NB4 (cell line): ENCODE data around the gene SPHKAP.

Experiments
- DNase-seq: peaks from one replicate; pipeline ENCODE4 v3.0.0; 2010; ENCODE audit warnings: low read depth
- H3K4me3 ChIP-seq: one replicate; pipeline ENCODE4 v1.5.1; 2011; ENCODE audit warnings: mild to moderate bottlenecking, low read depth, low read length, moderate library complexity
- MYC ChIP-seq: IDR thresholded peaks from 2 replicates; pipeline ENCODE4 v1.6.1; 2011; ENCODE audit warnings: low read depth, low read length
- POLR2A ChIP-seq: IDR thresholded peaks from 2 replicates; pipeline ENCODE4 v1.6.1; 2011; ENCODE audit warnings: mild to moderate bottlenecking; ENCODE audit not compliant: insufficient read length; ENCODE audit errors: extremely low read depth
- TF ChIP-seq, protein P1 (sequence below): IDR thresholded peaks from 2 replicates; pipeline ENCODE4 v1.6.1; 2011; ENCODE audit warnings: low read depth, low read length
- TF ChIP-seq, protein P2 (sequence below): IDR thresholded peaks from one replicate; pipeline ENCODE4 v1.5.1; 2012; ENCODE audit warnings: low read depth, low read length

Gene SPHKAP

DNA sequence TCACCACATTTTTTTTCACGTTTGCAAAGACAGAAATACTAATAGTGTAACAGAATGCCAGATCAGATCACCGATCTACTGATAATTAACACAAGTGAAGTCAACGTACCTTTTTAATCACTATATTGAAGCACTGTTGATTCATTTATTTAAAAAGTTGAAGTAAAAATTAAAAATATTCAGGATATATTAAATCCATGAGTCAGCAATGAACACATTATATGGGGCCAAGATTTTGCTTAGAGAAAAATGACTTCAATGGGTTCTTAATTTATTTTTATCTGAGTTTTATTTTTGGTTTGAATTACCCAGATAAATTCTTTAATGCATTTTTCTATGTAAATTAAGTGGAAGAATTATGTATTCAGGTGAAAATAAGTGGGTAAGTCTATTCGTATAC lies 14.2 kb downstream of the SPHKAP start:
- TF ChIP-seq POLR2A, result no peak
- TF ChIP-seq, protein P1, sequence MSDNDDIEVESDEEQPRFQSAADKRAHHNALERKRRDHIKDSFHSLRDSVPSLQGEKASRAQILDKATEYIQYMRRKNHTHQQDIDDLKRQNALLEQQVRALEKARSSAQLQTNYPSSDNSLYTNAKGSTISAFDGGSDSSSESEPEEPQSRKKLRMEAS, result no peak
- TF ChIP-seq MYC, result no peak
- TF ChIP-seq, protein P2, sequence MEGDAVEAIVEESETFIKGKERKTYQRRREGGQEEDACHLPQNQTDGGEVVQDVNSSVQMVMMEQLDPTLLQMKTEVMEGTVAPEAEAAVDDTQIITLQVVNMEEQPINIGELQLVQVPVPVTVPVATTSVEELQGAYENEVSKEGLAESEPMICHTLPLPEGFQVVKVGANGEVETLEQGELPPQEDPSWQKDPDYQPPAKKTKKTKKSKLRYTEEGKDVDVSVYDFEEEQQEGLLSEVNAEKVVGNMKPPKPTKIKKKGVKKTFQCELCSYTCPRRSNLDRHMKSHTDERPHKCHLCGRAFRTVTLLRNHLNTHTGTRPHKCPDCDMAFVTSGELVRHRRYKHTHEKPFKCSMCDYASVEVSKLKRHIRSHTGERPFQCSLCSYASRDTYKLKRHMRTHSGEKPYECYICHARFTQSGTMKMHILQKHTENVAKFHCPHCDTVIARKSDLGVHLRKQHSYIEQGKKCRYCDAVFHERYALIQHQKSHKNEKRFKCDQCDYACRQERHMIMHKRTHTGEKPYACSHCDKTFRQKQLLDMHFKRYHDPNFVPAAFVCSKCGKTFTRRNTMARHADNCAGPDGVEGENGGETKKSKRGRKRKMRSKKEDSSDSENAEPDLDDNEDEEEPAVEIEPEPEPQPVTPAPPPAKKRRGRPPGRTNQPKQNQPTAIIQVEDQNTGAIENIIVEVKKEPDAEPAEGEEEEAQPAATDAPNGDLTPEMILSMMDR, result no peak
- H3K4me3 ChIP-seq, result no peak overlapping the region
- no peak for DNase-seq

DNA sequence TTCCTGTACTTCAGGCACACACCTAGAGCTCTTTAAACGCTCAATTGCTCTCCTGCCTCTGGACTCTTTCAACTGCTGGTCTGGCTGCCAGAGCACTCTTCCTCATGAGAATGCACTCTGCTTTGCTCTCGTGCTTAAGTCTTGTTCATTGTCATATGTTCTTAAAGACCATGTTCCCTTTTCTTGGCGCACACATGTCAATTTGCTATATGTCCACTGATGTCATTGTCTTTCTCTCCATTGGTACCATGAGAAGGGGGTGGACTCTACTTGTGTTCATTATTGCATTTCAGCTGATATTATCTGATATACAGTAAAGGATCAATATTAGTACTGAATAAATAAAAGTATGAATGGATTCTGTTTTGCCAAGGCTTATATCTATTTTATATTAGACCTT lies 16.8 kb downstream of the SPHKAP start:
- no peak for TF ChIP-seq POLR2A
- TF ChIP-seq, protein P1, result no peak
- TF ChIP-seq, protein P2, result no peak
- no peak for TF ChIP-seq MYC
- DNase-seq, result no peak
- H3K4me3 ChIP-seq, result no peak overlapping the region

DNA sequence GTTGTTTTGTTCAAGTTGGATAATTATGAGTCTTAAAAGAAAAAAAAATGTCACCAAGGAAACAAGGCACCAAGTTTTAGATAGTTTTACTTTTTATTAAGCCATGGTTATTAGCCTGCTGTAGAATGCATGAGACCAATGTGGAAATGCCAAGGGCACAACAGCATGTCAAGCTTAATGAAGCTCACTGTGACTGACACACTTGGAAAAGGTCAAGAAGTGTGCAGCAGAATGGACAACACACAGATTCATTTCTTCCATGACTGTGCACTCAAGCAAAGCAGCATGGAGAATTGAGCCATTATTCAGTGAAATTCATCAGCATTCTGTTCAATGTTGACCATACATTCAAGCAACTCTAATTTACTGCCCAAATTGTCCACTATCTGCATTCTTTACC lies 23.6 kb downstream of the SPHKAP start:
- no peak overlapping the region for H3K4me3 ChIP-seq
- DNase-seq, result no peak
- TF ChIP-seq, protein P1, result no peak
- TF ChIP-seq, protein P2, result no peak
- TF ChIP-seq MYC (no peak), POLR2A (no peak)

DNA sequence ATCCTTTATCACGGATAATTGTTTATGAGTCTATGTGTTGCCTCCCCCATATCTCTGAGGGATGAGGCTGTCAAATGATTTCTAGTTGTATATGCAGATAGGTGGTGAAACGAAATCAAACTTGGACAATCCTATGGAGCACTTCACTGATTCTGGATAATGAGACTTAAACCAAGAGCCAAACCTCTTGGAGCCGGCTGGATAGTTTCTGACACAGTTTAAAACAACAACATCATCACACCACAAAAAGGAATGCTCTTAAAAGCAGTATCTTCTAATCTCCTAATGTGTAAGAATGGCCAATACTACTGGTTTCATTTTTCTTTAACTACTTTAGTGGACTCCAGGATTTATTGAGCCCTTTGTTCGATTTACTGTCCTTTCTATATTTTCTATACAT lies 36.5 kb downstream of the SPHKAP start:
- TF ChIP-seq, protein P1, result no peak
- no peak for TF ChIP-seq MYC
- TF ChIP-seq, protein P2, result no peak
- TF ChIP-seq POLR2A, result no peak
- no peak overlapping the region for H3K4me3 ChIP-seq
- no peak for DNase-seq

DNA sequence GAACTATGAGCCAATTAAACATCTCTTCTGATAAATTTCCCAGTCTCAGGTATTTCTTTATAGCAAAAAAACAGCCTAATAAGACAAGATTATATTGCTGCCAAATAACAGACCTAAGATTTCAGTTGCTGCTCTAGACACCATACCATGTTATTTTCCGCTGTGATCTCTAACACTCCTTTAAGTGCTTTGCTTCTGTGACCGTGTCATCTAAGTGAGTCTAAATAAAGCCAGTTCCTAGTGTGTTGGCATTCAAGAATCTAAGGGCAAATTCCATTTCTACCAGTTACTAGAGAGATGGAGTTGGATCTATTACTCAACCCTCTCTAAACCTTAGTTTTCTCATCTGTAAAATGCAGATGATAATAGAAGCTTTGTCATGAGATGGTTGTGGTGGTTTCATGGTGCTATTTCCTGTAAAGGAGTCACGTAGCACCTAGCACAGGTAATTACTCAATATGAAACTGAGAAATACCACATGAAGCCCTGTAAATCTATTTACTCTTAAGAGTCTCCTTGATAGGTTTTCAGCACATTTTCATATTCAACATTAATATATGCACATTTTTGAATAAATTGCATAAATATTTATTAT lies 40.5 kb downstream of the SPHKAP start:
- DNase-seq, result no peak
- TF ChIP-seq POLR2A (no peak), MYC (no peak)
- TF ChIP-seq, protein P2, result no peak
- TF ChIP-seq, protein P1, result no peak
- no peak overlapping the region for H3K4me3 ChIP-seq
